ENCODE results near the gene DHRS1. TPM values are rescaled to one million over a fixed set of nuclear protein-coding genes. Genes with fewer than 3 reads are reported as not detected.
A peak's percentile ranks its signal among the peaks of the same experiment; 100 is the strongest.

The DHRS1 gene
- total and polyA plus RNA-seq, 3 donors from 2014 or later: 19.2 to 24.6 (median 22.5) TPM

DNA sequence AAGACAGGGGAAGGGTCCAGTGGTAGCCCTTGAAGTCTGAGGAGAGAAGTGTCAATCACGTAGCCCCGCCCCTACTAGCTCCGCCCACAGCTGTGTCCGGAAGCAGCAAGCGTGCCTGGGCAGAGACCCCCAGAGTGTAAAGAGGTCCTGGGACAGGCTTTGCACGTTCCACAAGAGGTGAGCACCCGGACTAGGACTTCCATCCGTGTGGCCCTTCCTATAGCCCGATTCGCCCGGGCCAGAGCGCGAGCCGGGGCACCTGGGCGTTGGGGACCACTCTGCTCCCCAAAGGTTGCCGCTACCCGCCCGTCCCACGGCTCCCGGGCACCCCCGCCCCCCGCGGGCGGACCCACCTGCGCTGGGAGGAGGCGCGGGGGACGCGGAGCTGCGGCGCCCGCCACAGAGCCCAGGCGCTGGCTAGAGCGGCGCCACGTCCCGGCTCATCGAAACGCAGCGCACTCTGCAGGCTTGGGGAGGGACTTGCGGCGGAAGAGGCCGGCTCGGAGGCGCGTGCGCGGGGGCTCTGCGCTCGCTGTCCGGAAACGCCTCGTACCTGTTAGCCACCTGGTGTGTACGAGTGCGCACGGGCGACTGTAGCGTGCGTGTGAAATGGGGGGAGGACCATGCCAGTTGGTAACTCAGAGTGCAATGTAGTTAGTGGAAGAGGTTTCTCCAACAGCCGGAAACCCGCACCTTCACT lies 28.3 kb downstream of the DHRS1 start, which contains the start of gene RABGGTA:
RABGGTA (minus strand) TSS at position 464 of the 700 bp plus-strand sequence. CDS start 482 bp downstream, outside the sequence.
- peak; percentile 90 for DNase-seq
- Histone ChIP-seq H3K27me3 (no peaks in the 10 kb centered on the region), H3K4me3 (peak within 1 kb of the TSS; percentile 83 to 89), H3K27ac (peak within 1 kb of the TSS; percentile 91 to 95), H3K4me1 (peaks cover 7% of the 10 kb centered on the region), H3K9me3 (no peaks in the 10 kb centered on the region), H3K36me3 (ENCODE audit: low read depth, missing control alignments) (no peaks in the 10 kb centered on the region)
- intact Hi-C loops (cut with DNase I; ENCODE audit: low total_unique reads): no loop called here
- whole genome bisulfite sequencing, 2 donors: 0% methylated on average over 2 to 41 of the region's 61 CpGs
- no peak for TF ChIP-seq POLR2A (IDR thresholded peaks at IDR 0.05)
- TF ChIP-seq, protein P1, sequence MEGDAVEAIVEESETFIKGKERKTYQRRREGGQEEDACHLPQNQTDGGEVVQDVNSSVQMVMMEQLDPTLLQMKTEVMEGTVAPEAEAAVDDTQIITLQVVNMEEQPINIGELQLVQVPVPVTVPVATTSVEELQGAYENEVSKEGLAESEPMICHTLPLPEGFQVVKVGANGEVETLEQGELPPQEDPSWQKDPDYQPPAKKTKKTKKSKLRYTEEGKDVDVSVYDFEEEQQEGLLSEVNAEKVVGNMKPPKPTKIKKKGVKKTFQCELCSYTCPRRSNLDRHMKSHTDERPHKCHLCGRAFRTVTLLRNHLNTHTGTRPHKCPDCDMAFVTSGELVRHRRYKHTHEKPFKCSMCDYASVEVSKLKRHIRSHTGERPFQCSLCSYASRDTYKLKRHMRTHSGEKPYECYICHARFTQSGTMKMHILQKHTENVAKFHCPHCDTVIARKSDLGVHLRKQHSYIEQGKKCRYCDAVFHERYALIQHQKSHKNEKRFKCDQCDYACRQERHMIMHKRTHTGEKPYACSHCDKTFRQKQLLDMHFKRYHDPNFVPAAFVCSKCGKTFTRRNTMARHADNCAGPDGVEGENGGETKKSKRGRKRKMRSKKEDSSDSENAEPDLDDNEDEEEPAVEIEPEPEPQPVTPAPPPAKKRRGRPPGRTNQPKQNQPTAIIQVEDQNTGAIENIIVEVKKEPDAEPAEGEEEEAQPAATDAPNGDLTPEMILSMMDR (IDR thresholded peaks at IDR 0.05): peak; percentile 46 to 73 (median 64)

DNA sequence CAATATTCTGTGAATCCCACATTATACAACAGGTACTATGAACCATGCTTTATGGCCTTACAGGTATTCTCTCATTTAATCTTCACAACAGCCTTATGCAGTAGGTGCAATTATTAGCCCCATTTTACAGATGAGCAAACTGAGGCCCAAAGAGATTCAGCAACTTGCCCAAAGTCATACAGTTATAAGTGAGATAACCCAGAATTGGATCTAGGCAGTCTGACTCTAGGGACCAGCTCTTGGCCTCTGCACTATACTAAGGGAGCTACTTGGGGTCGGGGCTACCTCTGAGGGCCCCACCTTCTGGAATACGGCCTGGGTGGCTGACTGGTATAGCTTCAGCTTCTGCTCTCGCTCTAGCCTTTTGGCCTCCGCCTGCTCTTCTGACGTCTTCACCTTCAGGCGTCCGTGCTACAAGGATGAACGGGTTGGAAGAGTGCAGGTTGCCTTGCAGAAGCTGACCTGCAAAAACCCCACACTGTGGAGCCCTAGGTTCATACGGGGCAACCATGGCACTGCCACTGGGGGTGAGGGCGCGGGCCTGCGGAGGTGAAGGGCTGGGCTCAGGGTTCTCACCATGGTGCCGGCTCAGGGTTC lies 28.9 kb downstream of the DHRS1 start:
- Histone ChIP-seq H3K27ac (peak overlapping the region; percentile 91 to 95), H3K27me3 (no peaks in the 10 kb centered on the region), H3K4me1 (peaks cover 7% of the 10 kb centered on the region), H3K9me3 (no peaks in the 10 kb centered on the region), H3K4me3 (peak overlapping the region; percentile 83 to 89), H3K36me3 (ENCODE audit: low read depth, missing control alignments) (no peaks in the 10 kb centered on the region)
- no peak for TF ChIP-seq POLR2A (IDR thresholded peaks at IDR 0.05)
- TF ChIP-seq, protein P1 (IDR thresholded peaks at IDR 0.05): no peak
- intact Hi-C loops (cut with DNase I; ENCODE audit: low total_unique reads): no loop called here
- 15 to 23% methylated on average over 5 to 13 of the region's 13 CpGs for WGBS, 2 donors
- DNase-seq: no peak

DNA sequence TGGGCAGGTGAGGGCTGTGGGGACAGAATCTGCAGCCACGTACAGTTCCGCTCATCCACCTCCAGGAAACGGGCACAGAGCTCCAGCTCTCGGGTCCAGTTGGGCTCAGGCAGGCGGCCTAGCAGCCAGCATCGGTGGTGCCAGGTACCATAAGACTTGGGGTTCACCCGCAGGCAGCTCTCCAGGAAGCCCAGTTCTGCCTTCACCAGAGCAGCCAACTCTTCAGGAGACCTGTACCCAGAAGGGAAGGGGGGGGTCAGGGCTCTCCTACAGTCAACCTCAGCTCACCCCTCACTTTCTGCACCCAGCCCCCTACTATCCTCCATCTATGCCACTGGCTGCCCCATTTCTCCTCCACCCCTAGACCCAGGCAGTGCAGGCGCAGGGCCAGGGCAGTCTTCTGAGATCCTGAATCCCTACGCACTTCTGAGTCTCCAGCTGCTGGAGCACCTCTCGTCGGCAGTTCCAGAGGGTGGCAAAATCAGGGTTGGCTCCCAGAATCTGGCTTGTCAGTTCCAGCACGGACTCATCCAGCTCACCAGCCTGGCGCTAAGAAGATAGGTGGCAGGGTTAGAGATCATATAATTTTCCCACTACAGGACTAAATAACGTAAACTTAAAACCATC lies 29.6 kb downstream of the DHRS1 start:
- H3K4me1 ChIP-seq: peaks cover 7% of the 10 kb centered on the region
- no peak overlapping the region for H3K4me3 ChIP-seq
- WGBS, 2 donors: 91 to 93% methylated on average over 7 to 14 of the region's 14 CpGs
- H3K27me3 ChIP-seq: no peaks in the 10 kb centered on the region
- TF ChIP-seq, protein P1 (IDR thresholded peaks at IDR 0.05): no peak
- TF ChIP-seq POLR2A (IDR thresholded peaks at IDR 0.05): no peak
- H3K9me3 ChIP-seq: no peaks in the 10 kb centered on the region
- H3K27ac ChIP-seq: no peak overlapping the region
- no peak for DNase-seq
- H3K36me3 ChIP-seq (ENCODE audit: low read depth, missing control alignments): no peaks in the 10 kb centered on the region
- intact Hi-C loops (cut with DNase I; ENCODE audit: low total_unique reads): no loop called here

DNA sequence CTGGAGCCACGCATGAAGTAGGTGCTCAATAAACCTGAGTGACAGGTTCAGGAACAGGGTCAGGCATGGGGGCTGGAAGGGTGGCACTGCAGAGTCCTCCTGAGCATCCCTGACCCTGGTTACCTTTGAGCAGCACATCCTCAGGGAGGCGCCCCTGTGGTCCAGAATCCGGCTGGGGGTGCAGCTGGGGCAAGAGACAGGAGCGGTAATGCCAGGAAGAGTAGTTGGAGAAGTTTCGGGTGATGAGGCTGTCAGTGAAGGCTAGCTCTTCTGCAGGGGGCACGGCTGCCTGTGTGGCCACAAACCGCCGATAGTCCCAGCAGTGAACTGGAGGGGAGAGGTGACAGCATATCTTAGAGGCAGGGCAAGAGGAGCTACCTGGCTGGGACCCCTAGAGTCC lies 30.2 kb downstream of the DHRS1 start:
- no peak for DNase-seq
- TF ChIP-seq, protein P1 (IDR thresholded peaks at IDR 0.05): no peak
- no peak for TF ChIP-seq POLR2A (IDR thresholded peaks at IDR 0.05)
- no peak overlapping the region for H3K27ac ChIP-seq
- 90 to 99% methylated on average over 5 to 8 of the region's 8 CpGs for WGBS, 2 donors
- intact Hi-C loops (cut with DNase I; ENCODE audit: low total_unique reads): no loop called here
- H3K27me3 ChIP-seq: no peaks in the 10 kb centered on the region
- peaks cover 7% of the 10 kb centered on the region for H3K4me1 ChIP-seq
- no peaks in the 10 kb centered on the region for H3K9me3 ChIP-seq
- no peak overlapping the region for H3K4me3 ChIP-seq
- H3K36me3 ChIP-seq (ENCODE audit: low read depth, missing control alignments): no peaks in the 10 kb centered on the region

Data from testis (tissue), 3 donors.